Midbrain (tissue), 1 donor: ENCODE data around the gene VASH2.
A peak's percentile ranks its signal among the peaks of the same experiment; 100 is the strongest.
"Not testable (repeated sequence)": the region's sequence is repeated elsewhere in the genome, so short reads cannot be mapped to it uniquely, and the experiment has no call there.

Experiments used
- DNase-seq: peaks from one replicate; lab custom pipeline; 2025; lab: John Stamatoyannopoulos, UW

VASH2 gene

DNA sequence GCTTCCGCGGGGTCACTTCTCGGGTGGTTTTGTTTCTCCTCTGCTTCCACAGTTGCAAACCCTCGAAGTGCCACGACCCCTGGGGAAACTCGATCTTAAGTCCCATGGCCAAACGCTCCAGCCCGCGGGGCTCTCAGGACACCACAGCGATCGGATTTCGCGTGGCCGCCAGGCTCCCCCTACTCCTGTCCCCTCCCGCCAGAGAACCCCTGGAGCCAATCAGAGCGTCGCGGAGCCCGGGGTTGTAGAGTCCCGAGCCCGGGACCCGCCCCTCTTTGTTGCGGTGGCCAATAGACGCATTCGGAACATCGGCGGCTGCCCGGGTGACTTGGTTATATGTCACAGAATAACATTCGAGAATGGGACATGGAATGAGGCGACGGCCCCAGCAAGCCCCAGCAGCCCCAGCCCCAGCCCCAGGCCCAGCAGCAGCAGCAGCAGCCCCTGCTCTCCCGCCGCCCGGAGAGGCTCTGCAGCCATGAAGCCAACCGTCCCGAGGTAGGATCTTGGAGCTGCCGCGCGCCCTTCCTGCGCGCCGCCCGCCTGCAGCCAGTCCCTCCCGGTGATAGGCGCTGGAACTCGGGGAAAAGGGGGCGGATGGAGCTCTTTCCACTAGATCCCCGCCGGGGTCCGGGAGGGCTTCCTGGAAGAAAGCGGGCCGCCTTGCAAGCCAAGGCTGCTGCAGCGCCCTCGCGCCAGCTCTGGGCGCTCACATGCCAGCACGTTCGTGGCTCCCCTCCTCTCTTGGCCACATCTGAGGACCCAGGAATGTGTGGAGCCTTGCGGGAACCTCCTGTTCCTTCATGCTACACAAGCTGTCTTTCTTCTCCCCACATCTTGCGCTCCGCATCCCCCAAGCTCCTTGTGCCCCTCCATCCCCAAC is at the start of gene VASH2:
Gene VASH2, plus strand, starts transcription at position 299 of the 883 bp plus-strand sequence. CDS start 1,002 bp downstream, outside the sequence.
- DNase-seq: peak; percentile 85

DNA sequence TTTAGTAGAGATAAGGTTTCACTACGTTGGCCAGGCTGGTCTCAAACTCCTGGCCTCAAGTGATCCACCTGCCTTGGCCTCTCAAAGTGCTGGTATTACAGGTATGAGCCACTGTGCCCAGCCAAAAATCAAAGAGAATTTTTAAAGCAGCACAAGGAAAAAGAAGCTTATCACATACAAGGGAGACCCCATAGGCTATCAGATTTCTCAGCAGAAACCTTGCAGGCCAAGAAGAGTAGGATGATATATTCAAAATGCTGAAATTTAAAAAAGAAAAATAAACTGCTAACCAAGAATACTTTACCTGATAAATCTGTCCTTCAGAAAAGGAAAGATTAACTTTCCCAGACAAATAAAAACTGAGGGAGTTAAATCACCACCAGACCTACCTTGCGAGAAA is 49.1 kb upstream of the VASH2 start:
- no peak for DNase-seq

DNA sequence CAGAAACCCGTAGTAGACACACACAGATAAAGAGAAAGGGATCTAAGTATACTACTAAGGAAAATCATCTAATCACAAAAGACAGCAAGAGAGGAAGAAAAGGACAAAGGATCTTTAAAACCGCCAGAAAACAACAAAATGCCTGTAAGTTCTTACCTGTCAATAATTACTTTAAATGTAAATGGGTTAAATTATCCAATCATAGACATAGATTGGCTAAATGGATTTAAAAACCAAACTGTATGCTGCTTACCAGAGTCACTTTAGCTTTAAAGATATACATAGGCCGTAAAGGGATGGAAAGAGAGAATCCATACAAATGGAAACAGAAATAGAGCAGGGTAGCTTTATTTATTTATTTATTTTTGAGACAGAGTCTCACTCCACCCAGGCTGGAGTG is 48.3 kb upstream of the VASH2 start:
- DNase-seq: no peak

- no peak for DNase-seq
Observed at GRCh38 chr1:212903664-212904063, 46.7 kb upstream of the VASH2 start.

DNA sequence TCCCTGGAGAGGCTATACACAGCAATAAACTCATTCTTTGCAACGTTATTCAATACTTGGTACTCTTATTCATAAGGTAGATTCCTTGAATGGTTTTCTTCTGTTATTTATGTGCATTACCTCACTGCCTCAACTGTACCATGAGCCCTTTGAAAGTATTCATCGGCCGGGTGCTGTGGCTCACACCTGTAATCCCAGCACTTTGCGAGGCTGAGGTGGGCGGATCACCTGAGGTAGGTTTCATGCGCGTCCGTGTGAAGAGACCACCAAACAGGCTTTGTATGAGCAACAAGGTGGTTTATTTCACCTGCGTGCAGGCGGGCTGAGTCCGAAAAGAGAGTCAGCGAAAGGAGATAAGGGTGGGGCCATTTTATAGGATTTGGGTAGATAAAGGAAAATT is 42.3 kb upstream of the VASH2 start:
- DNase-seq: not testable (repeated sequence)

DNA sequence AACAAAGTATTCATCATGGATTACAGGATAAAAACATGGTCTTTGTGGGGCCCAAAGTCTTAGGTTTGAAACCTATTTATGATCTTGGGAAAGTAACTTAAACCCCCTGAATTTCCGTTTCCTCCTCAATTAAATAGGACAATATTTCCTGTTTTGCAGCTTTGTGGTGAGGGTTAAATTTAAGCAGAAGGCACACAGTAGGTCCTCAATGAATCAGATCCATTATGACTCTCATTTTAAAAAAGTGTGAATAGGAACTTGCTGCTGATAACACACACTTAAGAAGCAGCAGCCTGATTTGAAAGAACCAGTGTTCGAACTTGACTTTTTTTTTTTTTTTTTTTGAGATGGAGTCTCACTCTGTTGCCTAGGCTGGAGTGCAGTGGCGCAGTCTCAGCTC is 41.4 kb upstream of the VASH2 start:
- DNase-seq: no peak

- DNase-seq: no peak
Observed at GRCh38 chr1:212909652-212910063, 40.7 kb upstream of the VASH2 start.

DNA sequence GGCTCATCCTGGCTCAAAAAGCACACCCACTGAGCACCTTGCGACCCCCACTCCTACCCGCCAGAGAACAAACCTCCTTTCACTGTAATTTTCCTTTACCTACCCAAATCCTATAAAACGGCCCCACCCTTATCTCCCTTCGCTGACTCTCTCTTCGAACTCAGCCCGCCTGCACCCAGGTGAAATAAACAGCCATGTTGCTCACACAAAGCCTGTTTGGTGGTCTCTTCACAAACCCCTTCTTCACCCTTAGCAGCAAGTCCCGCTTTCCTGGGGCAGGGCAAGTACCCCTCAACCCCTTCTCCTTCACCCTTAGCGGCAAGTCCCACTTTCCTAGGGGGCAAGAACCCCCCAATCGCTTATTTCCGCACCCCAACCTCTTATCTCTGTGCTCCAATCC is 40.1 kb upstream of the VASH2 start:
- not testable (repeated sequence) for DNase-seq

GRCh38 chr1:212913638-212914037 is 36.7 kb upstream of the VASH2 start:
- DNase-seq: not testable (repeated sequence)

- DNase-seq: not testable (repeated sequence)
Observed at GRCh38 chr1:212914110-212914509, 36.2 kb upstream of the VASH2 start.

DNA sequence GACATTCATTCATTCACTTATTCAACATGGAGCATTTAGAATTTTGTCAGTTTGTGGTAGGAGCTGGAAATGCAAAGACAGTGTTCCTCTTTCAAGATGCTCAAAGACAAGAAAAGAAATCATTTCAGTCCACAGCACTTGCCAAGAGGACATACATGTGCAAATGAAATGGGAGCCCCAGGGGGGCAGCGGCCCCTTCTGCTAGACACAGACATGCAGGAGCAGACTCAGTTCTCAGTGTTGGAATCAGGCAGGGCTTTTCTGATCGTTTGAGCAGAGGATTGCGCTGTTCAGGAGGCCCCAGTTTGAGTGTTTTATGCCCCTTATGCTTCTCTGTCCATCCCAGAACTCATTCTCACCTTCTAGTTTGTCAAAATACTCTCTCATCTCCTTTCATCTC is 35.6 kb upstream of the VASH2 start:
- no peak for DNase-seq

DNA sequence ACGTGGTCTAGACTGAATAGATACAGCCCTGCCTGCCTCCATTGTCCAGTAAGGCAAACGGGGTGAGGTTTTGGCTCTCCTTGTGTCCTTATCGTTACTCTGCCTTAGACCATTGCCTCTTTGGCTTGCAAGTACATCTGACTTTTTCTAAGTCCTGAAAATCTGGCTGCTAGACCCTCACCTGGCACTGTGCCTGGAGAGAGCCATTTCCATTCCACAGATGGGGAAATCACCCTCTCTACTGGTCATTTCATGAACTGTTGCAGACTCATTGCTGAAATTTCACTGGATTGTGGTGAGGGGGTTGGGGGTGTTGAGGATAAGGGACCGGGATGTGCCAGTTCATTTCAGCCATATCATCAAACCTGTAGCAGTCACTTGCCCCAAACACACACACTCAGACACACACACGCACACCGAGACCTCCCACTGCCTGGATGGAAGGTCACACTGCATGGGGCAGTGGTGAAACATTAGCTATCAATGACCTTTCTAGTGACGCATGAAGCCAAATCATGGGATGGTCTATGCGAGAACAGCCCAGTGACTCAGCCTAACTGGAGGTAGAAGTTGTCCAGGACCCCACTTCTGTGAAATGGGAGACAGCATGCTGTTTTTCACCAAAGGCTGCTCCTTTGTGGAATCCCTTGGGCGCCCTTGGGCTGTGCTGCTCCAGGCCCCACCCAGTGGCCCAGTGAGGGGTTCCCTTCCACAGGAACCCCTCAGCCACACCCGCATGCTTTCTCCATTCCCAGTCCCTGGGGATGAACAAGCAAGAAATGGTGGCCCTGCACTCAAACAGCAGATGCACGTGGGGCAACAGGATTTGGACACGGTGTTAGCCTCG is 34.9 kb upstream of the VASH2 start:
- DNase-seq: peak; percentile 36

GRCh38 chr1:212916481-212917133 is 33.7 kb upstream of the VASH2 start:
- DNase-seq: peak; percentile 2

DNA sequence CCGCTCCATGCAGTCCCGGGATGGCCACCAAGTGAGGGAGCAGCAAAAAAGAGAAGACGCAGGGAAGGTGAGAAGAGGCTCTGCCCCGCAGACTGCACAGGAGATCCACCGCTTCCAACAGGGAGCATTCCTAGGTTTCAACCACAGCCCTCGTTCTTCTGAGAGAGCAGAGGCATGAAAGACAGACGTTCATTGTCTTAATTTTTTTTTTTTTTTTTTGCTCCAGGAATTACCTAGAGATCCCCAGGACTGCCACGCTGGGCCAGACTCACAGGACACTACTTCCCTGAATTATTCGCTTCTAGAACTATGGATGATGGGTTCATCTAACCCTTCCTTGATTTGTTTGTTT is 33.2 kb upstream of the VASH2 start:
- no peak for DNase-seq

DNA sequence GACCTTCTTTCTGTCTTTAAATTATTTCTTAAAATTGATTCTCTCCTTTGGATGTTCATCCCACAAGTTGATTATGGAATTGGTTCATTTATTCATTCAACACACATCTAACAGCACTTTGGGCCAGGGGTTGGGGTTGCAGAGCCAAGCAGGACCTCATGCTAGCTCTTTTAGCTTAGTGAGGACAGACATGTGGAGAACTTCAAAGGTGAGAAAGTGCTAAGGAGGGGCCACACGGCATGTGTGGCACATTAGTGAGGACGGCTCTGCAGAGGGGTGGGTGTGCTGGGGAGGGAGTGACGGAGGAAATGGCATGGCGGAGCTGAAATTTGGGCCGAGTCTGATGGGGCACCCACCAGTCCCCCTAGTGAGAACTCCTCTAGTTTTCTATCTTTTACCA is 32.5 kb upstream of the VASH2 start:
- DNase-seq: no peak

DNA sequence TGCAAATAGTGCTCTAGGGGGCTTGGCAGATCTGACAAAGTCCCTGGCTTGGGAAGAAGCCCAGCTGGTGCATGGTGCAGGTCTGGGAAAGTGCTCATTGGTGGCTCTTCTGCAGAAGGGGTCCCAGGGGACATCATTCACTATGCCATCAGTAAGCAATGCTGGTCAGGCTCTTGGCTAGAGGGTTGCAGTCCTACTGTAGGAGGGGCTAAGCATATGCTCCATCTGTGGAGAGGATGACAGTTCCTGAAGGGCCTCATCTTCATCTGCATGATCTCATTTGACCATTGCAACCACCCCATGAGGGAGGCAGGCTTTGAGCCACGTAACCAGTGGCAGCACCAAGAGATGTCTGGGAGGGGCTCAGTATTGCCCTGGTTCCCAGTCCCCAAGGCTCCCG is 31.5 kb upstream of the VASH2 start:
- no peak for DNase-seq

DNA sequence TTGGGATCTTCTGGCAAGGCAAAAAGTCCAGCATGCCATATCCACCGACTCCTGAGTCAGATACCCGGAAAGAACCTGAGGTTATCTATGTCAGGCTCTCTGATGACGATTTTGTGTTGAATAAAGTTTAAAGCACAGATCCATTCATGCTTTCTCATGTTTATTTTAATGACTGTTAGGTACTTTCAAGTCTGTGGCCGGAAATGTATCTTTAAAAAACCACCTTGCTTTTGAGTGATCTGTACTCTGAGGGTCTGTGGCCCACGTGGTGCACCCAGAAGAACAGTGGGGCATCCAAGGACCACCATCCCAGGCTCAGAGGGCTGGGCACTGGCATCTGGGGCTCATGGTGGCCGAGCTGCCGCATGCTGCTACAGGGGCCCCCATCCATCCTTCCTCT is 30.1 kb upstream of the VASH2 start:
- DNase-seq: no peak

GRCh38 chr1:212920896-212921295 is 29.4 kb upstream of the VASH2 start:
- DNase-seq: no peak

GRCh38 chr1:212922016-212922415 is 28.3 kb upstream of the VASH2 start:
- no peak for DNase-seq

GRCh38 chr1:212926372-212926771 is 24.0 kb upstream of the VASH2 start:
- no peak for DNase-seq

DNA sequence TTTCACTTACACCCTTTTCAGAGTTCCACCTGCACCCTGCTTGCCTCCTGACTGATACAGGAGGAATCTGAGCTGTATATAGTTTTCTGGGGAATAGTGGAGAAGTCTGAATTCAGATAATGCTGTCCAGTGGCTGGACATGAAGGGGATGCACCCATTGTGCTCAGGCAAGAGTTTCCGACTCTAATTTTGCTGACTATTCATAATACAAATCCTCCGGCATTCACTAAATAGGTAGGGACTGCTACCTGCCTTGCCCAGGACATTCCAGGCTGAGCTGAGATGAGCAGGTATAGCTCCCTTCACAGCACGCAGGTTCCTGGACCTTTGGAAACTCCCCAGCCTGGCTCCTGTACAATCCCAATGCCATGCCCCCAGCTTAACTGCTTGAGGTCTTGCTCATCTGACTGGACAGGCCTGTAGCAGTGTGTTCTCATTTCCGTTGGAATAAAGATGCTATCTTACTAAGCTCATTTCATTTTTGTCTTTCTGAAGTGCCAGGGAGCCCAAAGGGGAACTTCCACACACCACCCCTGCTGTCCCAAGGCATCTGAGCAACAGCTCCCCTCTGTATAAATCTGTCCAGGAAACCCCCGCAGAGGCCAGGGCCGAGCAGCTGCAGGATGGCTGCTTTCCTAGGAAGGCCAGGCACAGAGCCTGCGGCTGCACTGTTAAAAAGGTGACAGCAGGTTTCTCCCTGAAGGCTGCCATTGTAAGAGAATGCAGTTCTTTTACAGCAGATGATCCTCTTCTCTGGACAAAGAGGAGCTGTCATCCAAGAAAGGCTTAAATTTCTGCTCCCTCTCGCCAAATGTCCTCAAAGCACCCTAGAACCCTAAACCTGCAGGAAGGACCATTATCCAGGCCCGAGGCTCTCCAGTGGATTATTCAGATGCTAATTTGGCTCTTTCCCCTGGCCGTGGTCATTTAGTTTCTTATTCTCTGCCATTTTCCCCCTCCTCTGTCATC is 21.7 kb upstream of the VASH2 start:
- DNase-seq: no peak
